Peyer's patch (tissue), 4 donors: Measurements from ENCODE around the gene PLA2G2D. TPM values are rescaled to one million over a fixed set of nuclear protein-coding genes. Genes with fewer than 3 reads are reported as not detected.

Experiments used
- DNase-seq, 3 donors: peaks; one replicate each; pipeline ENCODE4 v3.0.0-alpha.2; 2017 to 2019
- H3K27ac ChIP-seq, 4 donors: fragments of 200-600 bp; sonication (generic); one replicate each; pipeline ENCODE4 v1.5.1; 2016 to 2019
- H3K27me3 ChIP-seq, 2 donors: fragments of 200-600 bp; sonication (generic); one replicate each; pipeline ENCODE4 v1.5.1; 2019
- H3K36me3 ChIP-seq, 3 donors: fragments of 200-600 bp; sonication (generic); one replicate each; pipeline ENCODE4 v1.5.1; 2016 to 2019
- H3K4me1 ChIP-seq, 4 donors: fragments of 200-600 bp; sonication (generic); one replicate each; pipeline ENCODE4 v1.5.1; 2016 to 2019
- H3K4me3 ChIP-seq, 4 donors: fragments of 200-600 bp; sonication (generic); 1 replicate in 3 of 4; 2 replicates in 1 of 4; pipeline ENCODE4 v1.5.1; 2016 to 2019; ENCODE audit warnings: mild to moderate bottlenecking in 1 of 4
- H3K9me3 ChIP-seq, 4 donors: fragments of 200-600 bp; sonication (generic); one replicate each; pipeline ENCODE4 v1.5.1; 2016 to 2019; ENCODE audit warnings: mild to moderate bottlenecking in 1 of 4
- POLR2A ChIP-seq, 2 donors: fragments of 450-650 bp; IDR thresholded peaks; one replicate each; pipeline ENCODE4 v1.5.1; 2017; ENCODE audit warnings: antibody characterized with exemption in 2 of 2, mild to moderate bottlenecking in 2 of 2, moderate library complexity in 2 of 2
- total RNA-seq, 4 donors: library from RNA; depleted of rRNA; stranded (reverse); fragments of >200 nt; gene quantifications; one replicate each; pipeline ENCODE4 v1.1.0, GENCODE V29; 2016
- TF ChIP-seq, protein P1 (sequence below), 6 experiments: fragments of 450-650 bp in 4 of 6; fragments of 200-600 bp in 2 of 6; sonication (generic) in 1 of 6; IDR thresholded peaks; one replicate each; pipeline ENCODE4 v1.5.1; 2017 to 2019; ENCODE audit warnings: antibody characterized with exemption in 6 of 6, mild to moderate bottlenecking in 3 of 6, moderate library complexity in 1 of 6

PLA2G2D gene
- total RNA-seq, 4 donors from 2014 or later = 0.40 TPM; not detected in 3

DNA sequence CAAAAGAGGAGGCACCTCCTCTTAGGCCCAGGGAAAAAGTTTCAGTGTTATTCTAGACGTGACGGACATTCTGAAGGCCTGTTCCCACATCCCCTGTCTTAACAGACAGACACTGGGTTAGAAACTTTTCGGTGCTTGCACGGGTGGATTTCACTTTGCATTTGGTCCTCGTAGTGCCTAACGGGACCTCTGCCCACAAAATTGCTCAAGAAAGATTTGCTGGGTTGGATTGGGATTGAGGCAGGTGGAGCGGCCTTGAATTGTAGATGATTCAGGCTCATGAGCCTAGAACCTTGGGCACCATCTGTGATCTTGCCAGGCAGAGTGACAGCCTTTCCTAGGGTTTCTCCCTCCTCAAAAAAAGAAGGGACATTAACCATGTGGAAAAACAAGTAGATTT is 46.6 kb downstream of the PLA2G2D start:
- DNase-seq = no peak
- no peak for TF ChIP-seq POLR2A (IDR thresholded peaks at IDR 0.05)
- TF ChIP-seq, protein P1, sequence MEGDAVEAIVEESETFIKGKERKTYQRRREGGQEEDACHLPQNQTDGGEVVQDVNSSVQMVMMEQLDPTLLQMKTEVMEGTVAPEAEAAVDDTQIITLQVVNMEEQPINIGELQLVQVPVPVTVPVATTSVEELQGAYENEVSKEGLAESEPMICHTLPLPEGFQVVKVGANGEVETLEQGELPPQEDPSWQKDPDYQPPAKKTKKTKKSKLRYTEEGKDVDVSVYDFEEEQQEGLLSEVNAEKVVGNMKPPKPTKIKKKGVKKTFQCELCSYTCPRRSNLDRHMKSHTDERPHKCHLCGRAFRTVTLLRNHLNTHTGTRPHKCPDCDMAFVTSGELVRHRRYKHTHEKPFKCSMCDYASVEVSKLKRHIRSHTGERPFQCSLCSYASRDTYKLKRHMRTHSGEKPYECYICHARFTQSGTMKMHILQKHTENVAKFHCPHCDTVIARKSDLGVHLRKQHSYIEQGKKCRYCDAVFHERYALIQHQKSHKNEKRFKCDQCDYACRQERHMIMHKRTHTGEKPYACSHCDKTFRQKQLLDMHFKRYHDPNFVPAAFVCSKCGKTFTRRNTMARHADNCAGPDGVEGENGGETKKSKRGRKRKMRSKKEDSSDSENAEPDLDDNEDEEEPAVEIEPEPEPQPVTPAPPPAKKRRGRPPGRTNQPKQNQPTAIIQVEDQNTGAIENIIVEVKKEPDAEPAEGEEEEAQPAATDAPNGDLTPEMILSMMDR (IDR thresholded peaks at IDR 0.05) = no peak
- Histone ChIP-seq H3K27ac (no peak overlapping the region), H3K4me3 (no peak overlapping the region), H3K36me3 (no peaks in the 10 kb centered on the region), H3K27me3 (no peaks in the 10 kb centered on the region), H3K9me3 (no peaks in the 10 kb centered on the region), H3K4me1 (peaks cover 0 to 3% (median 0%) of the 10 kb centered on the region in 4 donors)

- H3K9me3 ChIP-seq = no peaks in the 10 kb centered on the region
- no peak overlapping the region for H3K27ac ChIP-seq
- no peak for DNase-seq
- no peaks in the 10 kb centered on the region for H3K27me3 ChIP-seq
- TF ChIP-seq, protein P1 (IDR thresholded peaks at IDR 0.05) = no peak
- TF ChIP-seq POLR2A (IDR thresholded peaks at IDR 0.05) = no peak
- no peak overlapping the region for H3K4me3 ChIP-seq
- no peaks in the 10 kb centered on the region for H3K36me3 ChIP-seq
- no peaks in the 10 kb centered on the region for H3K4me1 ChIP-seq
These were observed 47.9 kb downstream of the PLA2G2D start for GRCh38 chr1:20071416-20071815.

DNA sequence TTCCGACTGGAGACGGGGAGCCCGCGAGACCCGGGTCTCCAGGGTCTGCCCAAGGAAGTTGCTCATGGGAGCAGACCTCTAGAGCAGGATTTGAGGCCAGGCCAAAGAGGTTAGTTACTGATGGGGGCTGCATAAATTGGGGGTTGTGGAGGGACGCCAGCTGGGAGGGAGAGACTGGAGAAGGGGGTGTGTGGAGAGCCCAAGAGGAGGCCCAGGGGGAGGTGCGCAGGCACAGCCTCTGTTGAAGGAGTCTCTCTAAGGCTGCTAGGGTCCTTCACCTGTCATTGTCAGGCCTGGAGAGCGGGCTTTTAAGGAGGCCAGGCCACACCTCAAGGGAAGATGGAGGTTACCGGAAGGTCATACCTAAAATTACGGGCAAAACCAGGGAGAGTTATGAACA is 49.0 kb downstream of the PLA2G2D start:
- Histone ChIP-seq H3K27ac (peak overlapping the region in 1 of 4 donors; percentile 35), H3K27me3 (no peaks in the 10 kb centered on the region), H3K36me3 (no peaks in the 10 kb centered on the region), H3K4me3 (peak overlapping the region in 1 of 4 donors; percentile 10), H3K9me3 (no peaks in the 10 kb centered on the region), H3K4me1 (no peaks in the 10 kb centered on the region)
- DNase-seq = no peak
- TF ChIP-seq POLR2A (IDR thresholded peaks at IDR 0.05) = no peak
- TF ChIP-seq, protein P1 (IDR thresholded peaks at IDR 0.05) = no peak

DNA sequence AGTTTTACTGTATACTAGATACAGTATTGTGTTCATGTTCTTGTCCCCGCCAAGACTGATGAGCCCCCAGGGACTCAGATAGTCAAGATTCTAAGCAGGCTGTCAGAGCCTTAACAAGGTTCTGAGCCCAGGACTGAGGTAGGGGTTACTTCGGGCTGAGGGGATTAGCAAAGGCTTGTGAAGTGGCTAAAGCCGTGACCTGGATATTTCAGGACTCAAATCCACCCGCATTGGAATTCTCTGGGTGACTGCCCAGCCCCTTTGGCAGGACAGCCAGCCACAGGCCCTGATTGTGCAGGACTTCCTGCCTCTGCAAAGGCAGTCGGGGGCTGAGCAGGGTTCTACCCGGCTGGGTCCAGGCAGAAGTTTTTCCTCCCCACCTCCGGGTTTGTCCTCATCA is 49.5 kb downstream of the PLA2G2D start, which contains the start of gene PLA2G5:
Gene PLA2G5, plus strand, starts transcription at position 321 of the 400 bp plus-strand sequence. CDS start 14,637 bp downstream, outside the sequence.
- H3K36me3 ChIP-seq = no peaks in the 10 kb centered on the region
- H3K27me3 ChIP-seq = no peaks in the 10 kb centered on the region
- TF ChIP-seq POLR2A (IDR thresholded peaks at IDR 0.05) = no peak
- TF ChIP-seq, protein P1 (IDR thresholded peaks at IDR 0.05) = no peak
- H3K9me3 ChIP-seq = no peaks in the 10 kb centered on the region
- no peak for DNase-seq
- peak within 1 kb of the TSS in 1 of 4 donors; percentile 10 for H3K4me3 ChIP-seq
- H3K27ac ChIP-seq = peak within 1 kb of the TSS in 1 of 4 donors; percentile 35
- no peaks in the 10 kb centered on the region for H3K4me1 ChIP-seq

- H3K27me3 ChIP-seq = no peaks in the 10 kb centered on the region
- no peak for TF ChIP-seq POLR2A (IDR thresholded peaks at IDR 0.05)
- TF ChIP-seq, protein P1 (IDR thresholded peaks at IDR 0.05) = no peak
- no peak for DNase-seq
- H3K4me1 ChIP-seq = no peaks in the 10 kb centered on the region
- no peak overlapping the region for H3K4me3 ChIP-seq
- no peak overlapping the region for H3K27ac ChIP-seq
- H3K9me3 ChIP-seq = no peaks in the 10 kb centered on the region
- no peaks in the 10 kb centered on the region for H3K36me3 ChIP-seq
These were observed 50.6 kb downstream of the PLA2G2D start for GRCh38 chr1:20068722-20069121.

DNA sequence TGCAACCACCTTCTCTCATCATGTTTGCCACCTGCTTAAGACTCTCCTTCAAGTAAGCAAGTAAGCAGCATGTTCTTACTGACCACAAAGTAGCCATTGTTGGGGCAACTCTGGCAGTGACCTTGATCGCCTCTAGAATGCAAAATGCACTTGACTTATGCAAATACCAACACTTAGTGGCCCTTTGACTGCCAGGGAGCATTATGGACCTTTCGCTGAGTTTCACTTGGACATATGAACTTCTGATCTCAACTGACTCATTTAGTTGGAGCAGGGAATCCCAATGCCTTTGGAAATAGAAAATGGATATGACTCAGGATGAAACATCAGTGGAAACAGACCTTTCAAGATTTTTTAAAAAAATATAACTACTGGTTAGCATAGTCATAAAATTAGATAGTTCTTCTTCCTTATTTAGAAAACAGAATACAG is 55.5 kb downstream of the PLA2G2D start:
- TF ChIP-seq POLR2A (IDR thresholded peaks at IDR 0.05) = no peak
- TF ChIP-seq, protein P1 (IDR thresholded peaks at IDR 0.05) = no peak
- Histone ChIP-seq H3K27ac (no peak overlapping the region), H3K36me3 (no peaks in the 10 kb centered on the region), H3K9me3 (no peaks in the 10 kb centered on the region), H3K27me3 (no peaks in the 10 kb centered on the region), H3K4me3 (no peak overlapping the region), H3K4me1 (peaks cover 0 to 9% (median 0%) of the 10 kb centered on the region in 4 donors)
- no peak for DNase-seq
